Tibial nerve (tissue), 4 donors: Measurements from ENCODE around the gene PPP1R18.
"Not testable (repeated sequence)": the region's sequence is repeated elsewhere in the genome, so short reads cannot be mapped to it uniquely, and the experiment has no call there.

Source experiments
- CTCF ChIP-seq, 5 experiments: fragments of 200-600 bp in 3 of 5; fragments of 450-650 bp in 2 of 5; sonication (generic) in 3 of 5; IDR thresholded peaks; one replicate each; pipeline ENCODE4 v1.5.1; 2016 to 2019; ENCODE audit warnings: antibody characterized with exemption in 5 of 5, mild to moderate bottlenecking in 3 of 5, moderate library complexity in 2 of 5
- EP300 ChIP-seq, 2 donors: sonication (generic); formaldehyde crosslinking; IDR thresholded peaks; one replicate each; pipeline ENCODE4 v1.6.1; 2017; ENCODE audit warnings: antibody characterized with exemption in 2 of 2, mild to moderate bottlenecking in 1 of 2
- POLR2A ChIP-seq, 2 donors: fragments of 450-650 bp; IDR thresholded peaks; one replicate each; pipeline ENCODE4 v1.6.1; 2017; ENCODE audit warnings: antibody characterized with exemption in 2 of 2, mild to moderate bottlenecking in 2 of 2, moderate library complexity in 2 of 2

GRCh38 chr6:30723843-30724741 is 37.6 kb upstream of the PPP1R18 start:
- TF ChIP-seq CTCF, EP300, POLR2A (IDR thresholded peaks at IDR 0.05): not testable (repeated sequence)
